ENCODE results near the gene UPK3B. TPM values are rescaled to one million over a fixed set of nuclear protein-coding genes. Genes with fewer than 3 reads are reported as not detected.

The UPK3B gene
- polyA plus RNA-seq, 4 donors: 1.3 to 4.7 (median 3.5) TPM

Other genes starting within 250 kb of the UPK3B start
- gene HSPB1, start 207.9 kb upstream of the UPK3B start, polyA plus RNA-seq (ENCODE audit: insufficient read length in 4 of 4): 100 to 1,000 TPM; 135 to 257 (median 157) TPM
- 100 to 1,000 TPM in 3 of 4 donors, 10 to 100 TPM in 1; 99.6 to 138 (median 127) TPM for gene YWHAG, start 151.6 kb upstream of the UPK3B start, polyA plus RNA-seq (ENCODE audit: insufficient read length in 4 of 4)
- gene SSC4D, start 100.9 kb upstream of the UPK3B start, polyA plus RNA-seq (ENCODE audit: insufficient read length in 4 of 4): 1 to 10 TPM; 2.6 to 6.3 (median 3.8) TPM
- gene ZP3, start 85.6 kb upstream of the UPK3B start, polyA plus RNA-seq (ENCODE audit: insufficient read length in 4 of 4): 1 to 10 TPM in 3 of 4 donors, under 1 TPM in 1; 0.85 to 8.8 (median 2.6) TPM
- gene DTX2, start 48.8 kb upstream of the UPK3B start, polyA plus RNA-seq (ENCODE audit: insufficient read length in 4 of 4): 10 to 100 TPM in 1 of 4 donors, 1 to 10 TPM in 3; 6.2 to 11.4 (median 8.4) TPM
- gene SPDYE16, start 32.7 kb downstream of the UPK3B start, polyA plus RNA-seq (ENCODE audit: insufficient read length in 4 of 4): 1 to 10 TPM in 3 of 4 donors, under 1 TPM in 1; 0.97 to 3.7 (median 1.8) TPM
- 10 to 100 TPM; 11.0 to 20.3 (median 15.6) TPM for gene POMZP3, start 116.7 kb downstream of the UPK3B start, polyA plus RNA-seq (ENCODE audit: insufficient read length in 4 of 4)